NCI-H187 treated with DMSO at 0.1 percent for 48 hours (cell line): ENCODE data around the gene TMEM168.

Experiments
- DNase-seq: peaks from one replicate; lab custom pipeline; 2025; lab: John Stamatoyannopoulos, UW

The TMEM168 gene

DNA sequence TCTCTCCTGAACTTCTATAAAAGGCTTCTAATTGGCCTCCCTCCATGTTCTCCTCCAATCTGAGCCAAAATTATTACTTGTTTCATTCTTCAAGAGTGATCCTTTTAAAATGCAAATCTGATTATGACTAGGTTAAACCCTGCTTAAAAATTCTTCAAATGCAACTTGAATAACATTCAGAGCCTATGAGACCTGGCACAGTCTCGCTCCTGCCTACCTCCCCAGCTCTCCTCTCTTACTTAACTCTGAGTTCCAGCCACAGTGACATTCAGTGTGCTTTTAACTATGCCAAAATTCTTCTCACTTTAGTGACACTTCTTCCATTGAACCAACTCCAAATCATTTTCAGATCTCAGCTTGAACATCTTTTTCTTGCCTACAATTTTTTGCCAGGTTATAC is 68.8 kb downstream of the TMEM168 start:
- DNase-seq = no peak

- no peak for DNase-seq
Observed at GRCh38 chr7:112715525-112715924, 74.7 kb downstream of the TMEM168 start.

GRCh38 chr7:112714917-112715316 is 75.3 kb downstream of the TMEM168 start:
- no peak for DNase-seq
